ENCODE results near the gene TBXA2R.
"Not testable (repeated sequence)": the region's sequence is repeated elsewhere in the genome, so short reads cannot be mapped to it uniquely, and the experiment has no call there.

The TBXA2R gene

GRCh38 chr19:3638208-3639193, 31.8 kb upstream of the TBXA2R start:
- DNase-seq = no peak

DNA sequence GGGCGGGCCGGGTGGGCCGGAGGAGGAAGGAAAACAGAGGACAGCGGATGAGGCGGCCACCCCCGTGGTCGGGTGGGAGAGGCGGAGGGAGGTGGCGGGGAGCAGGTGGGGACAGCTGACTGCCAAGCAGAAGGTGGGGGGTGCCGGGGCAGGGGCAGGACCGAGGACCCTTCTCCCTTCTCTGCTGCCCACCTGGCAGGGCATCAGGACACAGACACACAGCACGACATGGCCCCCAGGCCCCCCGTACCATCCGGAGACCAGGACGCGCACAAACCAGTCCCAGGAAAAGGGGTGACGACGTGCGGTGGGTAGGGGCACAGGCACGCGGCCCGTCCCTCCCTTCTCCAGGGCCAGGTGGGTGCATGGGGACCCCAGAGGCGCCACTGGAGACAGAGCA, 30.9 kb upstream of the TBXA2R start:
- no peak for DNase-seq

DNA sequence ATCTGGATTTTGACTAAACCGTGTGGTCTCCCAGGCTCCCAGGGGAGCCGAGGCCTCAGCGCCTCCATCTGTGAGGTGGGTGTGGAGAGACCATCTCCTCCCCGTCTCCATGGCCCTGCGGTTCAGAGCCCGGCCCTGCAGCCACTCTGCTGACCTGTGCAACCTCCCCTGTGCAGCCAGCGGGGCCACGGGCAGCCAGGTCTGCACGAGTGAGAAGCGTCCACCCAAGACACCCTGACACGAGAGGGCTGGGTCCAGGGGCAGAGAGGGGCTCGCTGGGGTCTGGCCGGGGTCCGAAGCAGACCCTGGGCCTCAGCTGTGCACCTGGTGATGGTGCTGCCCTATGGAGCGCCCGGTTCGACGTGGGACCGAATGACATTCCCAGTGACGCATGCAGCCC, 30.3 kb upstream of the TBXA2R start:
- no peak for DNase-seq

DNA sequence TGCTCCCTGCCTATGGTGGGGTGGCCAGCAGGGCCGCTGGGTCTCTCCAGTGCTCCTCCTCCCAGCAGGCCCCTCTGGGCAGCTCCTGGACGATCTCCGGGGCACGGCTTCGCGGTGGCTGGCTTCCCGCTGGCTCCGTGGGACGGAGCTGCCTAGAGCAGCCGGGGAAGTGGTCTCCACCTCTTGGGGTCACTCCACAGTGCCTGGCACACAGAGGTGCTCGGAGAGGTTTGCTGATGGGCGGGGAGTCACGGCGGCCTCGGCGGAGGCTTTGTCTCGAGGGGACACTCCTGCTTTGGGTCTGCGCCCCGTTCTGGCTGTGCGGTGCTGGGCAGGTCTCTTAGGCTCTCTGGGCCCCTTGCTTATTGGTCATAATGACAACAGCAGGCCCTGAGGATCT, 29.8 kb upstream of the TBXA2R start:
- DNase-seq = no peak

DNA sequence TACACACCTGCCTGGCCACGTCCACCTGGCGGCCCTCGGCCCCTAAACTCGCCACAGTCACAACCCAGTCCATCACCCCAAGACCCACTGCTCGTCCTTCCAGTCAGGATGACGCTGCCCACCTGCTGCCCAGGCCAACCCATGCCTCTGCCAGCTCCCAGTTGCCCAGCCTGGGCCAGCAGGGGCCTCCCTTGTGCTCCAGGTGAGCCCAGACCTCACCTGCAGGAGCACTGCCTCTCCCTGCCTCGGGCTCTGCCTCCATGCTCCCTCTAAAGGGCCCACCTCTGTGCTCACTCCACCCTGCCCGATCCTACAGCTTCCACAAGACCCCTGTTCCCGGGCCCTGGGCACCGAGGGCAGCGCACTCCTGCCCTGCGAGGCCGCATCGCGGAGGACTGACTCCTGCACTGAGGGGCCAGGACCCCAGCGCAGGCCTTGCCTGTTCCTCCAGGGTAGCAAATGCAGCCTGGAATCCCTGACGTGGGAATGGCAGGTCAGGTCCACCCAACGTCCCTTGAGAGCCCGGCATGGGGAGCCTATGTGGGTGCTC, 27.9 kb upstream of the TBXA2R start:
- DNase-seq = no peak

GRCh38 chr19:3633559-3633988, 26.9 kb upstream of the TBXA2R start:
- DNase-seq = no peak

DNA sequence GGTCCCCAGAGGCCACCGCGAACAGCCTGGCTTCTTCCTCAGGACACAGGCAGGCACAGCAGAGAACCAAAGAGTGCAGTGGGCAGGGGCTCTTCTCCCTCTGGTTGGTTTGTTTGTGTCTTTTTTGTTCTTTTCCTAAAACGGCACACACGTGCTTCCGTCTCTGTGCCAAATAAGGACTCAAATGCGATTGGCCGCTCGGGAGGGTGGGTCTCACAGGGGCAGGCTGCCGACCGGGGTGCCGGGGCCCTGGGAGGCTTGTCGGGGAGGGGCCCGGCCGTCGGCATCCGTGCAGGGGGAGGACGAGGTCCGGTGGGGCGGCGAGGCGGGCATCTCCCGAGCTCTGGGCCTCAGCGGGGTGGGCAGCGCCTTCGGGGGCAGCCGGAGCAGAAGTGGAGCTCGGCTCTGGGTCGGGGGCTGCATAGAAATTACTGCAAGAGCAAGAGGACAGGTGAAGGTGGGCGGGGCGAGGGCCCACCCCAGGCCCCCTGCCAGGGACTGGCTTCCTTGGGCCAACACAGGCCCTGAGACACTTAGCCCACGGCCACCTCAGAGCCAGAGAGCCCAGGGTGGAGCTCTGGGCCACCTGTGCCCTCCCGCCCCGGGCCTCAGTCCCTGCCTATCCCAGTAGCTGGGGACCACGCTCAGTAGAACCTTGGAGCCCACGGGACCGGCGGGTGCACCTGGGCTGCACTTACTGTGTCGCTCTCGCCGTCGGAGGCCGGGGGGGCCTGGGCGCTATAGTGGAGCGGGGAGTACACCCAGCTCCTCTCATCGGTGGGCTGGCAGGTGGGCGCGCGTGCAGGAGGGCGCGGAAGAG, 26.3 kb upstream of the TBXA2R start:
- DNase-seq = no peak

- no peak for DNase-seq
These were observed 25.4 kb upstream of the TBXA2R start for GRCh38 chr19:3632098-3632497.

DNA sequence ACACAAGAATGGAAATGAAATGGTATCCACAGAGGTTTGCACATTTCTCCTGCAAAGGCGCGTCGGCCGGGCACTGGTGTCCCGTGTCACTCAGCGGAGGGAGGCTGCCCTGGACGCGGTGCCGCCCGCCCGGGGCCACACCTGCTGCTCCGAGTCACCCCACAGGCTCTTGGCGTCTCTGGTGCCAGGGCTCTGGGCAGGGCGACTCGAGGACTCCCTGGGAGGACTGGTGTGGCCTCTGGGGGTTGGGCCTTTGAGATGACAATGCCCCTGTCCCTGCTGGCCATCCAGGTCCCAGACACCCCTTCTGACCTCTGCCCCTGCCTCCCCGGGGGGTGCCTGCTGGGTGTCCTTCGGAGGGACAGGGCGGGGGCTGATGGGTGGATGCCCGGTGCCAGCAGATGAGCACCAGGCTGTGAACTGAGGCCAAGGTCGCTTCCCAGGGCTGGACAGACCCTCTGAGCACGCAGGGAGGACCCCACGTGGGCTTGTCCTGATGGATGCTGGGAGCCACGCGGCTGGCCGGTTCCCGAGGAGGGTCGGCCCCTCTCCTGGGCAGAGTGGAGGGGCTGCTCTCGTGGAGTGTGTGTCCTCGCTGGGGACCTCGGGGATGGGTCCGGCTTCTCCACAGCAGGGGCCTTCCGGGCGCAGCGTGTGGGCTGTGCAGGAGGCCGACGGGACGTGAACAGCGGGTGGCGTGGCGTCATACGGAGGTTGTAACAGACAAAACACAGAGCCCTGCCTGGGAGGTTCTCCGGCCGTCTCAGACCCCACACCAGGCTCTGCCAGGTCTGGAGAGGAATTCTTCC, 24.6 kb upstream of the TBXA2R start:
- no peak for DNase-seq

DNA sequence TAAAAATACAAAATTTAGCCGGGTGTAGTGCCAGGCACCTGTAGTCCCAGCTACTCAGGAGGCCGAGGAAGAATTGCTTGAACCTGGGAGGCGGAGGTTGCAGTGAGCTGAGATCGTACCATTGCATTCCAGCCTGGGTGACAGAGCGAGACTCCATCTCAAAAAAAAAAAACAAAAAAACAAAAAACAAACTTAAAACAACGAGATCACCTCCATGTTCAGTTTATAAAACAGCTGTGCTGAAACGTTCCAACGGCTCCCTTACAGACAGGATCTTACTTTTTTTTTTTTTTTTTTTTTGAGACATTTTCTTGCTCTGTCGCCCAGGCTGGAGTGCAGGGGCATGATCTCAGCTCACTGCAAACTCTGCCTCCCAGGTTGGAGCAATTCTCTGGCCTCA, 22.1 kb upstream of the TBXA2R start:
- not testable (repeated sequence) for DNase-seq

DNA sequence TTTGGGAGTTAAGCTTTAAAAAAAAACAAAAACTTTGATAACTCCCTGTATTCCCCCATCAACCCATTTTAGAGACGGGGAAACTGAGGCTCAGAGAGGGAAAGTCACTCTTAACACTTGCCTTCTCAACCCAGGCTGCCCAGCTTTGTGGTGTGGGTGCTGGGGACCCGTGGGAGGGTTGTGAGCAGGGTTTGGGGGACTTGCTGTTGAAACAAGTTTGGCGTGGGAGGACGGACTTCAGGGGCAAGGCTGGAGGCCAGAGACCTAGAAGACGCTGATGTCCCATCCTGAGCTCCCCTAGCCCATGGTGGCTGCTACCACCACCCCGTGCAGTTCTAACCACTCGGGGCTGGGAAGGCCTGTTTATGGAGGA, 20.7 kb upstream of the TBXA2R start:
- DNase-seq = no peak

GRCh38 chr19:3626473-3627350, 20.0 kb upstream of the TBXA2R start, which contains the start of gene CACTIN:
CACTIN (minus strand) TSS chr19:3626790; CDS start chr19:3626762, 28 bp downstream.
- peak; percentile 90 for DNase-seq

DNA sequence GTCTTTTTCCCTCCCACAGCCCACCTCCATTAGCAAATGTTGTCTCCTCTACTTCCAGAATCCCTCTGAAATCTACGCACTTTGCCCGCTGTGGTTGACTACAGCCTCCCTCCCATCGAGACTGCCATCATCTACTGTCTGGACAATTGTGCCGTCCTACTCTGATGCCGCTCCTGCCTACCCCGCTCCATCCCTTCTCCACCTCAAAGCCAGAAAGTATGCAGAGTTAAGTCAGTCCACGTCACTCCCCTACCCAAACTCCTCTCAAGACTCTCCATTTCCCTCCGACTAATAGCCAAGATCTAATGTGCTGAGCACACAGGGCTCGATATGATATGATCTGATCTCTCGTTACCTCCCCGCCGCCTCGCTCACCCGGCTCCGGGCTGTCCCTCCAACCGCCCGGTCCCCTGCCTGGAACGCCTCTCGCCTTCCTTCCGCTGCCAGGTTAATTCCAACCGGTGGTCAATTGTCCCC, 19.4 kb upstream of the TBXA2R start:
- DNase-seq = no peak

DNA sequence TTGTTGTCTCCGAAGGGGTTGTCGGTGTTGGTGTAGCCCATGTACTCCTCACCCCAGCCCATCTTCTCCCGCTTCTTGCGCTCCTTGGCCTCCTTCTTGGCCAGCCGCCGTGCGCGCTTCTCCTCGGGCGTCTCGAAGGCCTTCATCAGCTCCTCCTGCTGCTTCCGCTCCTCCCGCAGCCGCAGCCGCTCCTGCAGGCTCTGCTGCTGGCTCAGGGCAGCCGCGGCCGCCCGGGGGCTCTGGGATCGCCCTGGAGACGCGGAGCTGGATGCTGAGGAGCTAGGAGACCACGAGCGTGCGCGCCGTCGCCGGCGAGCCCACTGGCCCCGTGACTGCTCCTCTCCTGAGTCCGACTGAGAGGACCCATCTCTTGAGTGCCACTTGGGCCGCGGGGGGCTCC, 17.0 kb upstream of the TBXA2R start:
- no peak for DNase-seq

DNA sequence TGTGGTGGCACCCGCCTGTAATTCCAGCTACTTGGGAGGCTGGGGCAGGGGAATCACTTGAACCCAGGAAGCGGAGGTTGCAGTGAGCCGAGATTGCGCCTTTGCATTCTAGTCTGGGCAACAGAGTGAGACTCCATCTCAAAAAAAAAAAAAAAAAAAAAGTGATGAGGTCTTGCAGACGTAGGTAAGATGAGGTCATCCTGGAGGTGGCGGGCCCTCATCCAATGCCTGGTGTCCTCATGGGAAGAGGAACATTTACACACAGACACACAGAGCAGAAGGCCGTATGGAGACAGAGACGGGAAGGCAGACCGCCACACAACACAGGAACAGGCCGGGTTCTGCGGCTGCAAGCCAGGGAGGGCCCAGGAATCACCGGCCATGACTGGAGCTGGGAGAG, 15.5 kb upstream of the TBXA2R start:
- no peak for DNase-seq

DNA sequence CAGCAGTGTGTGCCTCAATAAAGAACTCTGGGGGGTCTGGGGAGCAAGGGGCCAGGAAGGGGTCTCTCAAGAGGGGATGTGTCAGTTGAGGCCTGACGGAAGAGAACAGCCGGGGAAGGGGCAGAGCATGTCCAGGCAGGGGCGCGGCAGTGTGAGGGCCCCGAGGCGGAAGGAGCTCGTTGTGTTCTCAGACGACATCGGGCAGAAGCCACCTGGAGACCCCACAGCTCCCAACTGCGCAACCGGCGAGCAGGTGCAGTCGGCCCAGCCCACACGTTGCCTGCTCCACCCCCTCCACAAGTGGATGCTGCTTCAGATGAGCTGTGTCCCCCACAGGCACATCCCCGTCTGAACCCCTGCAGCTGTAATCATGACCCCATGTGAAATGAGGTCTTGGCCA, 15.0 kb upstream of the TBXA2R start:
- DNase-seq = no peak

DNA sequence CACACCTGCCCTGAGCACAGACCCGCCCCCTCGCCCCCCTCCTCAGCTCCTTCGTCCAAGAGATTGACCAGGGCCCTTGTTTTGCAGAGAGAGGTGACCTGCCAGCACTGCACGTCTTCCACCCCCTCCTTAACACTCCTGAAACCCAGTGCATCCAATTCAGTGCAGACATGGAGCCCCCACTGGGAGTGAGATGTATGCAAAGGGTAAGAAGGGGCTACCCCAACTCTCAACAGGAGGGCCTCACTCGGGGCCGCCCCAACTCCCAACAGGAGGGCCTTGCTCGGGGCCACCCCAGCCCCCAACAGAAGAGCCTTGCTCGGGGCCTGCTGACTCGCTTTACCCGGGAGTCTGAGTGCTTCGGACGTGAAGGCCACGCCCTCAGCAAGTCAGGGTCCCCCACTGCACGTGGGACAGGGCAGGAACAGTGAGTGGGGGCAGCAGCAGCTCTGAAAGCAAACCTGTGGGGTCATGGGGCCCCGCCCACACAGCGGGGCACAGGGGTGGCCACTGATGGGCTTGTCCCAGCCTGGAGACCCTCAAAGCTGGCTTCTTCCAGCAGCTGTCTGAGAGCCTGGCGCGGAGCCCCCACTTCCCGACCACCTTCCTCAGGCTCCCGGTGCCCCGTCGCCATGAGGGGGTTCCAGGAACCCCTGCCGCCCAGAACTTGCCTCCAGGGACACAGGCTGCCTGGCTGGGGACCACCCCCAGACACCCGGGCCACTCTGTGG, 14.3 kb upstream of the TBXA2R start:
- no peak for DNase-seq

GRCh38 chr19:3620145-3620816, 13.6 kb upstream of the TBXA2R start:
- DNase-seq = no peak

- no peak for DNase-seq
These were observed 12.9 kb upstream of the TBXA2R start for GRCh38 chr19:3619631-3620012.
